Epithelial cell of proximal tubule (primary cell): ENCODE measurements around the gene SNX8. TPM values are rescaled to one million over a fixed set of nuclear protein-coding genes. Genes with fewer than 3 reads are reported as not detected.
A peak's percentile ranks its signal among the peaks of the same experiment; 100 is the strongest.
"Not testable (repeated sequence)": the region's sequence is repeated elsewhere in the genome, so short reads cannot be mapped to it uniquely, and the experiment has no call there.

Experiments
- DNase-seq: peaks from one replicate; pipeline ENCODE4 v3.0.0-alpha.2; 2011; ENCODE audit warnings: low read depth
- H3K4me3 ChIP-seq: 2 replicates; pipeline ENCODE4 v1.5.1; 2011; ENCODE audit warnings: low read depth, mild to moderate bottlenecking, low read length
- CTCF ChIP-seq: conservative IDR thresholded peaks from 2 replicates; pipeline ENCODE4 v1.5.1; 2012; ENCODE audit warnings: low read depth, mild to moderate bottlenecking, low read length
- total RNA-seq: library from RNA; depleted of rRNA; stranded (reverse); fragments of >200 nt; gene quantifications from 2 replicates; pipeline ENCODE4 v1.2.3, GENCODE V29; 2015

Gene SNX8
- total RNA-seq, 1 donor from 2014 or later = 9.0 TPM

GRCh38 chr7:2325162-2325561 is 10.9 kb upstream of the SNX8 start:
- no peak for DNase-seq

GRCh38 chr7:2321020-2321419 is 6.8 kb upstream of the SNX8 start:
- no peak overlapping the region for H3K4me3 ChIP-seq
- no peak for DNase-seq
- TF ChIP-seq CTCF = no peak

More at GRCh38 chr7:2325162-2325561, 10.9 kb upstream of the SNX8 start:
- H3K4me3 ChIP-seq = no peak overlapping the region
- TF ChIP-seq CTCF = no peak

GRCh38 chr7:2317556-2318293 is 3.5 kb upstream of the SNX8 start:
- no peak overlapping the region for H3K4me3 ChIP-seq
- no peak for TF ChIP-seq CTCF
- no peak for DNase-seq

- no peak for TF ChIP-seq CTCF
- no peak overlapping the region for H3K4me3 ChIP-seq
- DNase-seq = no peak
Observed at GRCh38 chr7:2316578-2316977, 2.3 kb upstream of the SNX8 start.

DNA sequence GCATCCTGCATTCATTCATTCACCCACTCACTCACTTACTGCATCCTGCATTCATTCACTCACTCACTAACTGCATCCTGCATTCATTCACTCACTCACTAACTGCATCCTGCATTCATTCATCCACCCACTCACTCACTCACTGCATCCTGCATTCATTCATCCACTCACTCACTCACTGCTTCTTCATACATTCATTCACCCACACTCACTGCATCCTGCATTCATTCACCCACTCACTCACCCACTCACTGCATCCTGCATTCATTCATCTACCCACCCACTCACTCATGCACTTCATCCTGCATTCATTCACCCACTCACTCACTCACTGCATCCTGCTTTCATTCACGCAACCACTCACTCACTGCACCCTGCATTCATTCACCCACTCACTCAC is 1.5 kb upstream of the SNX8 start:
- no peak for TF ChIP-seq CTCF
- no peak overlapping the region for H3K4me3 ChIP-seq
- DNase-seq = no peak

DNA sequence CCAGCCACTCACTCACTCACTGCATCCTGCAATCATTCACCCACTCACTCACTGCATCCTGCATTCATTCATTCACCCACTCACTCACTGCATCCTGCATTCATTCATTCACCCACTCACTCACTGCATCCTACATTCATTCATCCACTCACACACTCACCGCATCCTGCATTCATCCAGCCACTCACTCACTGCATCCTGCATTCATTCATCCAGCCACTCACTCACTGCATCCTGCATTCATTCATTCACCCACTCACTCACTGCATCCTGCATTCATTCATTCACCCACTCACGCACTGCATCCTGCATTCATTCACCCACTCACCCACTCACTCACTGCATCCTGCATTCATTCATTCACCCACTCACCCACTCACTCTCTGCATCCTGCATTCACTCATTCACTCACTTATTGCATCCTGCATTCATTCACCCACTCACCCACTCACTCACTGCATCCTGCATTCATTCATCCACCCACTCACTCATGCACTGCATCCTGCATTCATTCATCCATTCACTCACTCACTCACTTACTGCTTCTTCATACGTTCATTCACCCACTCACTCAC is 802 bp upstream of the SNX8 start:
- peak overlapping the region; percentile 59 for H3K4me3 ChIP-seq
- not testable (repeated sequence) for DNase-seq

GRCh38 chr7:2313450-2314208 is 612 bp downstream of the SNX8 start:
- peak overlapping the region; percentile 92 for H3K4me3 ChIP-seq
- no peak for TF ChIP-seq CTCF
- no peak for DNase-seq
